Fibroblast of the aortic adventitia (primary cell): ENCODE results near the gene DDX25. TPM values are rescaled to one million over a fixed set of nuclear protein-coding genes. Genes with fewer than 3 reads are reported as not detected.

Source experiments
- DNase-seq: peaks from one replicate; pipeline ENCODE4 v3.0.0-alpha.2; 2010; ENCODE audit warnings: low read depth
- H3K4me3 ChIP-seq: 2 replicates; pipeline ENCODE4 v1.5.1; 2011; ENCODE audit warnings: low read depth, mild to moderate bottlenecking, control low read depth, low read length, moderate library complexity
- CTCF ChIP-seq: IDR thresholded peaks from 2 replicates; pipeline ENCODE4 v1.5.1; 2011; ENCODE audit warnings: mild to moderate bottlenecking, low read length, control low read depth, inconsistent platforms; ENCODE audit not compliant: insufficient read depth
- total RNA-seq: library from RNA; depleted of rRNA; stranded (reverse); fragments of >200 nt; gene quantifications from 2 replicates; pipeline ENCODE4 v1.2.3, GENCODE V29; 2012; ENCODE audit warnings: low replicate concordance

Gene DDX25
- total RNA-seq, 1 donor: under 0.01 TPM

GRCh38 chr11:125923633-125924032, 19.3 kb downstream of the DDX25 start:
- no peak for DNase-seq
- TF ChIP-seq CTCF: no peak
- H3K4me3 ChIP-seq: no peak overlapping the region

- no peak for DNase-seq
- no peak for TF ChIP-seq CTCF
- H3K4me3 ChIP-seq: no peak overlapping the region
These were observed 20.2 kb downstream of the DDX25 start for GRCh38 chr11:125924384-125925007.

- TF ChIP-seq CTCF: no peak
- no peak for DNase-seq
- H3K4me3 ChIP-seq: no peak overlapping the region
These were observed 21.0 kb downstream of the DDX25 start for GRCh38 chr11:125925247-125925740.

GRCh38 chr11:125925804-125926203, 21.5 kb downstream of the DDX25 start:
- H3K4me3 ChIP-seq: no peak overlapping the region
- no peak for DNase-seq
- TF ChIP-seq CTCF: no peak

- DNase-seq: no peak
- no peak for TF ChIP-seq CTCF
- no peak overlapping the region for H3K4me3 ChIP-seq
These were observed 22.4 kb downstream of the DDX25 start for GRCh38 chr11:125926682-125927081.

- no peak for TF ChIP-seq CTCF
- no peak for DNase-seq
- no peak overlapping the region for H3K4me3 ChIP-seq
These were observed 25.3 kb downstream of the DDX25 start for GRCh38 chr11:125929445-125930075.
